Subcutaneous adipose tissue (tissue), 4 donors: ENCODE results near the gene TMEM132E. TPM values are rescaled to one million over a fixed set of nuclear protein-coding genes. Genes with fewer than 3 reads are reported as not detected.

ENCODE experiments used
- CTCF ChIP-seq: fragments of 450-650 bp; IDR thresholded peaks from one replicate; pipeline ENCODE4 v1.5.1; 2016; ENCODE audit warnings: low read depth, mild to moderate bottlenecking, control low read depth, antibody characterized with exemption, moderate library complexity
- total RNA-seq, 4 donors: library from RNA; depleted of rRNA; stranded (reverse); fragments of >200 nt; gene quantifications; one replicate each; pipeline ENCODE4 v1.1.0, GENCODE V29; 2016

TMEM132E gene
- total RNA-seq, 4 donors from 2014 or later = 0.17 to 1.5 (median 0.27) TPM

GRCh38 chr17:34580685-34581445 is 1.5 kb downstream of the TMEM132E start:
- no peak for TF ChIP-seq CTCF

- TF ChIP-seq CTCF = no peak
Observed at GRCh38 chr17:34581446-34582184, 2.2 kb downstream of the TMEM132E start.

- no peak for TF ChIP-seq CTCF
Observed at GRCh38 chr17:34582185-34582900, 3.0 kb downstream of the TMEM132E start.

- TF ChIP-seq CTCF = no peak
Observed at GRCh38 chr17:34582901-34583245, 3.5 kb downstream of the TMEM132E start.

- no peak for TF ChIP-seq CTCF
Observed at GRCh38 chr17:34584805-34585416, 5.5 kb downstream of the TMEM132E start.

- no peak for TF ChIP-seq CTCF
Observed at GRCh38 chr17:34586346-34586846, 7.0 kb downstream of the TMEM132E start.
